NAMALWA (cell line): ENCODE results near the gene GCK.
"Not testable (repeated sequence)": the region's sequence is repeated elsewhere in the genome, so short reads cannot be mapped to it uniquely, and the experiment has no call there.

Source experiments
- DNase-seq: peaks from one replicate; pipeline ENCODE4 v3.0.0-alpha.2; 2015; ENCODE audit warnings: low spot score

Gene GCK

DNA sequence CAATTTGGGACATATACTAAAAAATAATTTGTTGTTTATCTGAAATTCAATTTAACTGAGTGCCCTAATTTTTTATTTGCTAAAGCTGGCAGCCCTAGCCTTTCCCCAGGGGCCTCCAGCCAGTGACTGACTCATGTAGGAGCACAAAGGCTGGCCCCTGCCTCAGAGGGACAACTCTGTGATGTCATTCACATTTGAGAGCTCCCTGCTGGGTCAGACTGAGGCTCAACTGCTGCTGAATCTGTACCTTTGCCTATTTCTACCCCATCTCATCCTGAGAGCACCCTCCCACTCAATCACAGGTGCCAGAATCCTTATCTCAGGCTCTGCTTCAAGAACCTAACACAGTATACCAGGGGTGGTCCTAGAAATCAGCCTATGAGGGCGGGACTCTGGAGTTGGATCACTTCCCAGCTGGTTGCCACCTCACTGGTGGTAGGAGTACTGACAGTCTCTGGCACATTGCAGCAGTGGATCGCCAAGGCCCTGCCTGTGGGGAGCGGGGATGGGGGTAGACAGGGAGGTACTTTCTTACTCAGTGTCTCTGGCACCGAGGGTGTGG is 11.6 kb downstream of the GCK start:
- no peak for DNase-seq

DNA sequence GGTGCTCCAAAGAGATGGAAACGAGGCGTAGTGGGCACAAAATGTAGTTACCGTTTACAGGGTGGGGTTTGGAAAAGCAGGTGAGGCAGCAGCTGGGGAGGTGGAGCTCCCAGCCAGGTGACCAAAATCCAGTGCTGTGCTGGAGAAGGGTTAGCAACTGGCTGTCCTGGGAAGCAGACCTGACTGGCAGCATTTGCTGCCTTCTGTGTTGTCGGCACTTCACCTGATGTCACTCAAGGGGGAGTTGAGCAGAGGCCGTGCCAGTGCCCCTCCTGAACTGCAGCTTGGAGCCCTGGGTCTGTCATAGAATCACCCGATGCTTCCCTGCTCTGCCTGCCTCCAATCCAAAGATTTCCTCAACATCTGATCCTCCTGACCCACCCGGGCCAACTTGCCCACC is 12.8 kb downstream of the GCK start:
- no peak for DNase-seq

DNA sequence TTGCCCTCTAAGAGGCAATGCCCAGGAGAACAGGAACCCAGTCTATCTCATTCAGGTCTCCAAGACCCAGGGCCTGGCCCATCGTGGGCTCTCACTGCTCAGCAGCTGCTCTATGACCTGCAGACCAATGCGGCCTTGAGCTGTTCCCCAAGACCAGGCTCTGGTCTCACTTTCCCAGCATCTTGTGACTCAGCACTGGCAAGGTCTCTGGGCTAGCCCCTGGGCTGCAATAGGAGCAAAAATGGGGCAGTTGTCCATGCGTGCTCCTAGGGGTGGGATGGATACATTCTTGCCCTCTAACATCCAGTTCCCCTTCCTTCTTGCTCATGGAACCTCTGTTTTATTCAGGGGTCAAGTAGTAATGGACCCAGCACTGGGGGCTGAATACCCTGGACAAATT is 13.5 kb downstream of the GCK start:
- DNase-seq: no peak

DNA sequence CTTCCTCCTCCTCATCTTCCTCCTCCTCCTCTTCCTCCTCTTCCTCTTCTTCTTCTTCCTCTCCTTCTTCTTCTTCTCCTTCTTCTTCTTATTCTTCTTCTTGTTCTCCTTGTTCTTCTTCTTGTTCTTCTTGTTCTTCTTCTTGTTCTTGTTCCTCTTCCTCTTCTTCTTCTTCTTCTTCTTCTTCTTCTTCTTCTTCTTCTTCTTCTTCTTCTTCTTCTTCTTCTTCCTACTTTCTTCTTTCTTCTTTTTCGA is 14.6 kb downstream of the GCK start:
- DNase-seq: not testable (repeated sequence)

DNA sequence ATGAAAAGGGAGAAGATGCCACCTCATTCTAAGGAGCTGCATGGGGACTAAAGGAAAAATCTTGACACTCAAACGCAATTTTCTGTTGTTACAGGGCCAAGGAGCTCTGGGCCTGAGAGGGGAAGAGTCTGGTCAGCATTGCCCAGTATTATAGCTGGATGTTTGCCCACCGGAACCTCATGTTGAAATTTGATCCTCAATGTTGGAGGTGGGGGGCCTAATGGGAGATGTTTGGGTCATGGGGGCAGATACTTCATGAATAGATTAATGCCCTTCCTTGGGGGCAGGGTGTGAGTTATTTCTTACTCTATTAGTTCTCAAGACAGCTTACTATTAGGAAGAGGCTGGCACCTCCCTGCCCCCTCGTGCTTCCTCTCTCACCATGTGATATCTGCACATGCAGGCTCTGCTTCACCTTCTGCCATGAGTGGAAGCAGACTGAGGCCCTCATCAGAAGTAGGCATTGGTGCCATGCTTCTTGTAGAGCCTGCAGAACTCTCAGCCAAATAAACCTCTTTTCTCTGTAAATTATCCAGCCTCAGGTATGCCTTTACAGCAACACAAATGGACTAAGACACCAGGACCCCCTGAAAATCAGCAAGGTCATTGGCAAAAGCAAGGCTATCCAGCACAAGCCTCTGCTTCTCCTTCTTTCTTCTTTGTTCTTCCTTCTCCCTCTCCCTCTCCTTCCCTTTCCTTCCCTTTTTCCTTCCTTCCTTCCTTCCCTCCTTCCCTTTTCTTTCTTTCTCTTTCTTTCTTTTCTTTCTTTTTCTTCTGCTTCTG is 15.1 kb downstream of the GCK start:
- DNase-seq: no peak

DNA sequence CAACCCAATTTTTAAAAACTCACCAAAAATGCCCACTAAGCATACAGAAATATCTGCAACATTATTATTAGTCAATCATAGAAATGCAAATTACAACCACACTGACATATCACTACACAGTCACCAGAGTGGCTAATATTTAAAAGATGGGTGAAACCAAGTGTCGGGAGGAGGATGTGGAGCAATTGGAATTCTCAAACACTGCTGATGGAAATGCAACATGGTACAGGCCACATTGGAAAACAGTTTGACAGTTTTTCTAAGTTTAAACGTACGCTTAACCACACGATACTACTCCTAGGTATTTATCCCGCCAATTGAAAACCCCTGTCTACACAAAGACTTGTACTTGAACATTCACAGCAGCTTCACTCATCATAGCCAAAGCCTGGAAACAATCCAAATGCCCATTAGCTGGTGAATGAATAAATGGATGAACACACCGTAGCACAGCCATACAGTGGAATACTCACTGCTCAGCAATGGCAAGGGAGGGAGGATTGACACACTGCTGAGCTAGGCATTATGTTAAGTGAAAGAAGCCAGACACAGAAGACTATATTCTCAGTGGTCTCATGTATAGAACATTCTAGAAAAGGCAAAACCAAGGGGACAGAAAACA is 16.3 kb downstream of the GCK start:
- DNase-seq: no peak

DNA sequence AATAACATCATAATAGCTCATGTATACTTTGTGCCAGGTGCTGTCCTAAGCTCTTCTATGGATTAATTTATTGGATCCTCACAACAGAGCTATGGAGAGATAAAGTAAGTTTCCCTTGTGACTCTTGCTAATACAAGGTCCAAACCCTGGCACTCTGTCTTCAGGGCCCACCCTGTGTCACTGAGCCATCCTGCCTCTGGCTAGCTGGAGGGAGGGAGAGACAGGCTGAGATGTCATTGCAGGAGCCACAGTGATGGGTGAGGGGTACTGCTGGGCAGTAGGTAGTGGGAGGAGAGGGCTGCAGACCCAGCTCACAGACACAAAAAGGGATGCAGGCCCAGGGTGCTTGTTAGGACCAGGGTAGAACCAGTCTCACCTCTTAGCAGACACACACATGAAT is 16.9 kb downstream of the GCK start:
- no peak for DNase-seq

DNA sequence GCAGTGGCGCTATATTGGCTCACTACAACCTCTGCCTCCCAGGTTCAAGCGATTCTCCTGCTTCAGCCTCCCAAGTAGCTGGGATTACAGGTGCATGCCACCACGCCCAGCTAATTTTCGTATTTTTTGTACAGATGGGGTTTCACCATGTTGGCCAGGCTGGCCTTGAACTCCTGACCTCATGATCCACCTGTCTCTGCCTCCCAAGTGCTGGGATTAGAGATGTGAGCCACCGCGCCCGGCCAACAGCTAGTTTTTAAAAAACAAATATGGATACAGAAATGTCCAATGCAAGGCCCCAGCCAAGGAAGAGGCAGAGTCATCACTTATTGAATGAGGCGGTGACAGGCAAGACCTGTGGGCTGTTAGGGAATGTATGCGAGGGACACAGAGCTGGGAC is 17.3 kb downstream of the GCK start:
- DNase-seq: not testable (repeated sequence)

DNA sequence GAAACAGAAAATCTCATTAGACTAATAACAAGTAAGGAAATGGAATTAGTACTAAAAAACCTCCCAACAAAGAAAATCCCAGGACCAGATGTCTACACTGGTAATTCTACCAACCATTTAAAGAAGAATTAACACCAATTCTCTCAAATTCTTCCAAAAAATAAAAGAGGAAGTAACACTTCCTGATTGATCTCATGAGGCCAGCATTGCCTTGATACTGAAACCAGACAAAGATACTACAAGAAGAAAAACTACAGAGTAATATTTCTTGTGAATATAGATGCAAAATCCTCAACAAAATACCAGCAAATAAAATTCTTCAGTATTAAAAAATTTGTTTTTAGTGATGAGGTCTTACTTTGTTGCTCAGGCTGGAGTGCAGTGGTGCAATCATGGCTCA is 21.3 kb downstream of the GCK start:
- peak; percentile 53 for DNase-seq

DNA sequence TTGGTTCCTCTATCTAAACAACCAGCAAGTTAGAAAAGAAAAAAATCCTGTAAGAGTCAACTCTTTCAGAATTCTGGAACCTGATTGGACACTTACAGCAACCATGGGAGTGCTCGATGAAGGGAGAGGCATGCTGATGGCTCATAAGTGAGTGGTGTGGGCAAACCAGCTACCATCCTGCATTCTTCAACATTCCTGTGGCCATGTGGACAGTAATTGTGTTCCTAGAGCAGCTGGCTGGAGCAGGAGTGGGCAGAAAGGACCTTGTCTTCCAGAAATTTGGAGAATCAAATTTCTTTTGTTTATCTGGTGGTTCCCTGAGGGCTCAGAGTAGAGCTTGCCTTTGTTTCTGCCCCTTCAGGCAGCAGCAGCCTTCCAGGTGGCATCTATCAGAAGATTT is 25.6 kb downstream of the GCK start:
- DNase-seq: no peak

DNA sequence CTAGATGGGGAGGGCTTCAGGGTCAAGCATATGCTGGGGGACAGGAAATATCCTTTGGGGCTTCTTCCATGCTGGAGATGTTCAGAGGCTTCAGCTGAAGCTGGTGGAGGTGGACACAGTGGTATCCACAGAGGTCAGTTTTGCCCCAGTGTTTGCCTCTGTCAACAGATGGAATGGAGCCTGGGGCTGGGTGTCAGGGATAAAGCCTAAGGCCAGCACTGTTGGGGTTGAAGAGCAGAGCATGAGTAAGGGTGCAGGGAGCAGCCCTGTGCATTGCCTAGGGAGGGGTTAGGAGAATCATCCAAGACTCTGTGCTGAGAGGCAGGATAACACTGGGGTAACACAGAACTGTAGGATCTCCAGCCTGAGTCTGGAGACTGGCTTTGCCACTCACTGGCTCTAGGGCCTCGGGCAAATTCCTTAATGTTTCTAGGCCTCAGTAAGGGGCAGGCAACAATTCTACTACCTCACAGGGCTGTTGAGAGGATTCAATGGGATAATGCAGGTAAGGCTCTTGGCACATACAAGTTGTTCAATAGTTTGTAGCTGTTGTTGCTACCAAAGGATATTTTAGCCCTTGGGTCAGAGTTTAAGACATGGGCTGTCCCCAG is 26.3 kb downstream of the GCK start:
- DNase-seq: no peak

DNA sequence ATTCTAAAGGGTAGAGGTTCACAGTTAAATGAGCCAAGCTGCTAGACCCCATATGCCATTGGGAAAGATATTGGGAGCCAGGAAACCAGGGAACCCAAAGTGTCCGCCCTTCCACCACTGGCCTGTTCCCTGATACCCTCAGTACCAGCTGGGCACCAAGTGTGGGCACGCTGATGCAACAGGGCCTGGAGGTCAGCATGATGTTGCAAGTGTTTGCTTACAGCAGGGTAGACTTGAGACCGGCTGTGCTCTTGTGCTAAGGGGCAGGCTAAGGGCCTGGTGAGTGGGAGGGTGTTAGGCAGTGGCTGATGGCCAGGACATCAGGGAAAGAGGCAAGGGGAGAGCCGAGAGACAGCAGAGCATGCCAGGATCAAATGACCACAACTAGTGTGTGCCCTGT is 27.1 kb downstream of the GCK start:
- no peak for DNase-seq

DNA sequence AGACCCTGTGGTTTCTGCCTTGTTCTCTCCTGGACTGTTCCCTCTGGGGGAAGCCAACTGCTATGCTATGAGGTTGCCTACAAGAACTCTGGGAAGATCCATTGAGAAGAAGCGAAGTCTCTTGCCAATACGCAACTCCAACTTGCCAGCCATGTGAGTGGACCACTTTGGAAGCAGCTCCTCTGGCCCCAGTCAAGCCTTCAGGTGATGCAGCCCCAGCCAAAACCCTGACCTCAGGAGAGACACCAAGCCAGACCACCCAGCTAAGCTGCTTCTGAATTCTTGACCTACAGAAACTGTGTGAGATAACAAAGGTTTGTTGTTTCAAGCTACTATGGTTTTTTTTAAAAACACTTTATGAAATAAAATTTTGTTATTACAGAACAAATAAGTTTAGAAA is 27.9 kb downstream of the GCK start:
- no peak for DNase-seq

DNA sequence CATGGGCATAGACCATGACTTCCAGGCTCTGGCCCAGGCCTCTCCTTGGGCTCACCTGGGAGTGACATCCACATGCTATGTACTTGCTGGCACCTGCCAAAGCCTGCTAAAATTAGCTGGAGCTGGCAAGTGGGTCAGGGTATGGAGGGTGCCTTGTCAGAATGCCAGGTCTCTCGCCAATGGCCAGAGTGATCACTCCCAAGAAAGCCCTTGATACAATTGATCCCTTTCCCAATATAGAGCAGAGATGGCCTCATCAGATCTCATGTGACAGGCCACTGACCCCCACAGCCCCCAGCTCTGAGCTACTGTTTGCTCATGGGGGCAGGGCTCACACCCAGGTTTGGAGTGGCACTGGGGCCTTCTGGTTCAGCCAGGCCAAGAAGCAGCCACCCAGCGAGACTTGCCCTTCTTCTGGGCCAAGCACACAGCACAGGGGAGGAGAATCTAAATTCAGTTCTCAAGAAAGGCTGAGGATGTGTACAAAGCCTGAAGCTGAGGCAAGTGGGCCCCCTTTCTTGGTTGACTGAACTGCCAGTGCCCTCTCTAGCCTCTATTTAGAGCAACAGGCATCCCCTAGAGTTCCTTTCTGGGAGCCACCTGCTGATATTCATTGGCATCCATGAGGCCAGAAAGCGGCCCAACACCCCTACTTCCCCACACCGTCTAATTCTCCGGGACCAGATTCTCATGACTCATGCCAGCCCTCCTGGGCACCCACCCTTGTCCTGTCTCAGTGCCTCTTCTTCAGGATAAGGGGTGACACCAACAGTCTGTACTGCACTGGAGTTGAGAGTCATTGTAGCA is 29.2 kb downstream of the GCK start:
- no peak for DNase-seq

DNA sequence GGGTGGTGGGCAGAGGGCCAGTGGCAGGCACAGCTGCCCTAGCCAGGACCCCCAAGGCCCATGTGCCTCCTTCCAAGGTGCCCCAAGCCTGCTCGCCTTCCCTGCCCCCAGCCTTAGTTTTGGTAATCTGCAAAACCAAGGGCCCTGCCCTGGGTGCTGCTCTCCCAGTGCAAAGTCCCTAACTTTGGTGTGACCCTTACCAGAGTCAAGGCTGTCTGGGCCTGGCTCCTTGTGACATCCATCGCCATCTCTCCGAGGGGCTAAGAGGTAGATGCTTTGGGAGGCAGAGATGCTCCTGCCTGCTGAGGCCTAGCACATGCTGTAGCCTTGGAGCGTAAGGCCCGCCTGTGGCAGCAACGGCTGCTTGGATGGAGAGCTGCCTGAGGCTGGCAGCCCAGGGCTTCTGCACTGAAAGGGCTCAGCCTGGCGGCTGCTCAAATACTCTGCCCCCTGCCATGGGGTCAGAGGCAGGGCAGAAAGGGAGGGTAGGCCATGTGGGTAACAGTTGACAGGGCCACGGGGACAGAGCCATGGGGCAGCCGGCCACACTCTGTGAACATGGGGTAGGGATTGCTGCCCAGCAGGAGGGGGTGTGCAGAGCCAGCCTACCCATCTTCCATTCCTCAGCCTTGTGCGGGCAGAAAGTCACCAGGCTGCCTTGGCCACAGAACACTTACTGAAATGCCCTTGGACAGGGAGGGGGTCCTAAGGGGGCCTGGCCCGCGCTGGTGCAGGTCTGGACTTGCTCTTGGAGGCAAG is 30.2 kb downstream of the GCK start:
- no peak for DNase-seq

DNA sequence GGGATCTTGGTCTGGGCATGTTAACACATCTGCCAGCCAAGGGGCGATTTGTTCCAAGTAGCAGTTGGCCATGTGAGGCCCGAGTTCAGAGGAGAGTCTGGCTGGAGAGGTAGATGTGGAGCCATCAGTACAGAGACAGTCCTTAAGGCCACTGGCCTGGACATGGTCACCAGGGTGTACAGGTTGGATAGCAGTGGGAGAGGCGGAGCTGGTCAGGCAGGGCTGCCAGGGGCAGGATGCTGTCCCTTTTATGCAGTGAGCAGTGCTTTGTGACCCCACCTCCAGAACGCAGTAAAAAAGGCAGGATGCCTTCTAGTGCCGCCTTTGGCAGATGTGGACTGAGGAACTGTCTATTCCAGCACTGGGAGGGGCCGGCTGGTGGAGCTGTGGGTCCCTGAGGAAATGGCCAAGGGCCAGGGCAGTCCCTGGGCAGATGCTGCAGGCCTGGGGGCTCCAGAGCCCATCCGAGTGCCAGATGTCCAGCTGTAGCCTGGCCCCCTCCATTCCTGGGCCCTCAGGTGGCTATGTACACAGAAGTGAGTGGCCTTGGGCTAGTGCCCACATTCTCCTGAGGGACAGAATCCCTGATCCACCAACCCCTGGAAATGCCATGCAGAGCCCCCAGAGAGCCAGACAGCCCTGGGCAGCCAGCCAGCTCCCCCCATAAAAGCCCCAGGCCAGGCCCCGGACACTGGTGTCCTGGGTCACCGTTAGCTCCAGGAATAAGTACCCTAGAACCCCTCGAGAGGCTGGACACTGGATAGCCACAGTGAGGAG is 31.0 kb downstream of the GCK start:
- DNase-seq: no peak

DNA sequence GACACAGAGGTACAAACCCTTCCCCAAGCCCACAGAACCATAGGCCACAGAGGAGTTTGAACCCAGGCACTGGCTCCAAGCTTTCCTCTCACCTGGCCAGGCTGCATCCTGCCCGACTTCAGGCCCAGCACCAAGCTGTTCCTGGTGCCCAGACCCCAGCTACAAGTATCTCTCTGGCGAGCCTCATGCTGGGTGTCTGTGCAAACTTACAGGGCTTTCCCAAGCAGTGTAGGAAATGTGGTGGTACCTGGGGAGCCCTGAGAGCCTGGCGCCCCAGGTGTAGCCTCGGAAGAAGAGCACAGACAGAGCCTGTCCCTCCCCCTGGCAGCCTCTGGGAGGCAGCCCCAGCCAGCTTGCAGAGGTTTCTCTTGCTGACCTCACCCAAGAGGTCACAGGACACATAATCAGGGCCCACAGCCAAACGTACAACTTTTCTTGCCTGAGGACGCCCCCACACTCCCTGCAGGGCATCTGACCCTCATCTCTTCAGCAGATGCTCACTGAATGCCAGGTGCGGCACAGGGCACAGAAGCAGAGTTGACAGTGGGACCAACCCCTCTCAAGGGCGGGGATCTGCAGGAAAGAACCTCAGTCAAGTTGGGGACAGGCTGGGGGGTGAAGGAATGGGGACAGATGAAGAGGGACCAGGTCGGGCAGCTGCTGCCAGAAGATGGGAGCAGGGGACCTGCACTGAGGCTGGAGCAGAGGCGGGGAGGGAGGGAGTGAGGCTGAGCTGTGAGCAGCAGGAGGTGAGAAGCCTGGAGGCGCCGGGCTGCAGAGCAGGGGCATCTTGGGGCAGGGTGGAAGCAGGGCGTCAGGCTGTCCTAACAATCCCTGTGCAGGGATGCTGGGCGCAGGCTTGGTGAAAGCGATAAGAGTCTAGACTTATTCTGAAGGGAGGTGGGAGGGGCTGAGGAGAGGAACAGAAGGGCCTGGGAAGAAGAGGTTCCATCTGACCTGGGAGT is 31.8 kb downstream of the GCK start:
- no peak for DNase-seq

DNA sequence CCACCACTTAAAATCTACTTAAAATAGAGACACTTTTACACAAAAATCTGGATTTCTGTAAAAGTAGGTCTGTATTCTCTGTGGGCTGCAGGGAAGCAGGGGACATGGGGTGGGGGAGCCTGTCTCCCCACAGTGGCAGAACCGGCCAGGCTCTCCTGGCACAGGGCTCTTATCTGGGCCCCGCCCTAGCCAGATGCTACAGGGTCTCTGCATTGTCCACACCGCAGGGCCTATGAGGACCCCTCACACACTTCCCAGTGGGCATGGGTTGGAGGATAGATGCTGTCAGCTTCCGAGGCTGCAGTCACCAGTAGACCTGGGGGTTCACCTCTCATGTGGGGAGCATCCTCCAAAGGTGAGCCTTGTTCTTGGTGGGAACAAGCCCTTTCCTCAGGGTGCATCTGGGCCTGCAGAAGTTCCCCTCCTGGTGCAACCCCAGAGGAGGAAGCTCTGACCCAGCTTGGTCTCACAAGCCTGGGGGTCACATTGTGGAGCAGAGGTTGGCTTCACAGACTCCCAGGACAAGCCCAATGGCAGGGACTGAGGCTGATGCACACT is 32.7 kb downstream of the GCK start:
- DNase-seq: no peak
